ENCODE measurements around the gene MED13.
"Not testable (repeated sequence)": the region's sequence is repeated elsewhere in the genome, so short reads cannot be mapped to it uniquely, and the experiment has no call there.

MED13 gene

DNA sequence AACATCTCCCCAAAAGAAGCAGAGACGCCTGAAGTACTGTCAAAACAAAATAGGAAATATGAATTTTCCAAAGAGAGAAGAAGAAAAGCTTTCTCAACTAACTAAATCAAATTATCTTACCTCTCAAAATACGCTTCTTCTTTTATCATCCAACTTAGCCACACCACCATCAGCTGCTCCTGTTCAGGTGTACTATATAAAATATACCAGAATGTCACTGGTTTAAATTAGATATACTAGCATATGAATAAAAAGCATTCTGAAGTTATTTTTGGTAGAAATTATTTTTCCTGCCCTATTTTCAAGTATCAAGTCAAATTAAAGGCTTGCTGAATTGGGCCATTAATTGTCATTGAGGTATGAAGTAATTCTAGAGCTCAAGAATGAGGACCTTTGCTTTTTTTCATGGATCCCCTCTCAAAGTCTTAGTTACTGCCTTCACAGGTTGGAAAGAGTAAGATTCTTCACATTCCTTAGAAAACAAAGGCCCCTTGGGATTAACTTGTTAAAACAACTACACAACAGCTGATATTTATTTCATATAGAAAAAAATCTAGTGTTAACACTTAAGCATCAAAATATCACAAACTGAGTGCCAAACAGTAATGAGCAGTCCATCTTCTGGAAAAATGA lies 167.4 kb downstream of the MED13 start:
- no peak for TF ChIP-seq CTCF (IDR thresholded peaks at IDR 0.05; ENCODE audit: insufficient read depth, low read length, poor library complexity, severe bottlenecking)
- H3K36me3 ChIP-seq (ENCODE audit: control insufficient read depth, insufficient read depth, low read length), result peaks cover 2% of the 10 kb centered on the region
- H3K4me3 ChIP-seq (replicated peaks; ENCODE audit: low read depth, low read length), result no peak overlapping the region
- no peaks in the 10 kb centered on the region for H3K27me3 ChIP-seq (replicated peaks; ENCODE audit: control insufficient read depth, insufficient read depth, low read length)
- DNase-seq (ENCODE audit: extremely low read depth, insufficient read length), result no peak

GRCh38 chr17:61895391-61895790 lies 169.7 kb downstream of the MED13 start:
- H3K36me3 ChIP-seq (ENCODE audit: control insufficient read depth, insufficient read depth, low read length), result no peaks in the 10 kb centered on the region; the same call in none of the 2 replicates

DNA sequence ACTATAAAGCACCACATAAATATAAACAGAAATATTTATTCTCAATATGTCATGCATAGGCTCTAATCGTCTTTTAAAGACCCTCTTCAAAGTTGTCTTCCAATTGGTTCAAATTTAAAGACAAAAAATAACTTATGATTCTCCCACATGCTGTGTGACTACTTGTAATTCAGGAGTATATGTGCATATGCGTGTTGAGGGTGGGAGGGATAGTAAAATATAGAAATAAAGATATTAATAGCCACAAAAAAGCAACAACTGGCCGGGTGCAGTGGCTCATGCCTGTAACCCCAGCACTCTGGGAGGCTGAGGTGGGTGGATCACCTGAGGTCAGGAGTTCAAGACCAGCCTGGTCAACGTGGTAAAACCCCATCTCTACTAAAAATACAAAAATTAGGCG lies 170.8 kb downstream of the MED13 start:
- H3K4me3 ChIP-seq (replicated peaks; ENCODE audit: low read depth, low read length); H3K27me3 ChIP-seq (replicated peaks; ENCODE audit: control insufficient read depth, insufficient read depth, low read length); H3K36me3 ChIP-seq (ENCODE audit: control insufficient read depth, insufficient read depth, low read length); DNase-seq (ENCODE audit: extremely low read depth, insufficient read length): not testable (repeated sequence)

More at GRCh38 chr17:61895391-61895790, 169.7 kb downstream of the MED13 start:
- no peak overlapping the region for H3K4me3 ChIP-seq (replicated peaks; ENCODE audit: low read depth, low read length)
- no peaks in the 10 kb centered on the region for H3K27me3 ChIP-seq (replicated peaks; ENCODE audit: control insufficient read depth, insufficient read depth, low read length)
- TF ChIP-seq CTCF (IDR thresholded peaks at IDR 0.05; ENCODE audit: insufficient read depth, low read length, poor library complexity, severe bottlenecking), result no peak
- DNase-seq (ENCODE audit: extremely low read depth, insufficient read length), result no peak
